Keratinocyte (primary cell): ENCODE data around the gene QRICH1. TPM values are rescaled to one million over a fixed set of nuclear protein-coding genes. Genes with fewer than 3 reads are reported as not detected.

Source experiments
- DNase-seq: peaks from one replicate; pipeline ENCODE4 v3.0.0-alpha.2; 2011; ENCODE audit warnings: low read depth, missing footprints, low spot score
- FAIRE-seq: peaks from 2 replicates; lab custom pipeline; 2011; peaks lifted over from hg19 to GRCh38; lab: Jason Lieb, UNC
- H2AFZ ChIP-seq: 2 replicates; pipeline ENCODE4 v1.6.0; 2012; ENCODE audit warnings: low read length, control low read depth, inconsistent platforms; ENCODE audit not compliant: control insufficient read depth
- H3K27ac ChIP-seq: 2 replicates; pipeline ENCODE4 v1.5.1; 2011; ENCODE audit warnings: low read length; ENCODE audit not compliant: control insufficient read depth, insufficient read depth
- H3K27me3 ChIP-seq: 3 replicates; pipeline ENCODE4 v1.6.0; 2011; ENCODE audit warnings: low read length; ENCODE audit not compliant: control insufficient read depth, insufficient read depth; ENCODE audit errors: extremely low read depth
- H3K36me3 ChIP-seq, 2 experiments: 2 replicates in 1 of 2; 3 replicates in 1 of 2; pipeline ENCODE4 v1.5.1; 2011; ENCODE audit warnings: low read length in 2 of 2, mild to moderate bottlenecking in 1 of 2; ENCODE audit not compliant: control insufficient read depth in 2 of 2, insufficient read depth in 2 of 2; ENCODE audit errors: extremely low read depth in 1 of 2
- H3K4me1 ChIP-seq: 3 replicates; pipeline ENCODE4 v1.5.1; 2011; ENCODE audit warnings: low read length; ENCODE audit not compliant: control insufficient read depth, insufficient read depth; ENCODE audit errors: extremely low read depth
- H3K4me2 ChIP-seq: 3 replicates; pipeline ENCODE4 v1.6.0; 2011; ENCODE audit warnings: low read depth, low read length; ENCODE audit not compliant: control insufficient read depth, insufficient read depth; ENCODE audit errors: extremely low read depth
- H3K4me3 ChIP-seq, 3 experiments: fragments of 200-600 bp in 1 of 3; sonication (generic) in 1 of 3; 2 replicates in 2 of 3; 3 replicates in 1 of 3; pipeline ENCODE4 v1.5.1; 2011 to 2016; ENCODE audit warnings: low read length in 3 of 3, mild to moderate bottlenecking in 3 of 3, control low read depth in 2 of 3, inconsistent platforms in 1 of 3, low read depth in 1 of 3, mixed read lengths in 1 of 3, mixed run types in 1 of 3, moderate library complexity in 1 of 3; ENCODE audit not compliant: control insufficient read depth in 2 of 3, insufficient read depth in 2 of 3; ENCODE audit errors: extremely low read depth in 1 of 3
- H3K79me2 ChIP-seq: 2 replicates; pipeline ENCODE4 v1.6.0; 2012; ENCODE audit warnings: low read length; ENCODE audit not compliant: control insufficient read depth, insufficient read depth
- H3K9ac ChIP-seq: 3 replicates; pipeline ENCODE4 v1.6.0; 2011; ENCODE audit warnings: low read length; ENCODE audit not compliant: control insufficient read depth, insufficient read depth; ENCODE audit errors: extremely low read depth
- H3K9me1 ChIP-seq: 3 replicates; pipeline ENCODE4 v1.6.0; 2011; ENCODE audit warnings: low read length; ENCODE audit not compliant: control insufficient read depth, insufficient read depth; ENCODE audit errors: extremely low read depth
- H3K9me3 ChIP-seq: 2 replicates; pipeline ENCODE4 v1.5.1; 2012; ENCODE audit warnings: low read depth, low read length; ENCODE audit not compliant: control insufficient read depth
- H4K20me1 ChIP-seq: 3 replicates; pipeline ENCODE4 v1.6.0; 2011; ENCODE audit warnings: low read length; ENCODE audit not compliant: control insufficient read depth, insufficient read depth; ENCODE audit errors: extremely low read depth
- CTCF ChIP-seq, 3 experiments: IDR thresholded peaks in 1 of 3; conservative IDR thresholded peaks in 1 of 3; optimal IDR thresholded peaks in 1 of 3; 2 replicates in 2 of 3; 3 replicates in 1 of 3; pipeline versions ENCODE3 to v1.5.1; 2011; ENCODE audit warnings: low read length in 3 of 3, mild to moderate bottlenecking in 3 of 3, moderate library complexity in 2 of 3, control low read depth in 1 of 3, inconsistent platforms in 1 of 3; ENCODE audit not compliant: insufficient read depth in 2 of 3; ENCODE audit errors: extremely low read depth in 1 of 3
- EZH2 ChIP-seq: IDR thresholded peaks from one replicate; pipeline ENCODE4 v1.6.1; 2012; ENCODE audit warnings: inconsistent platforms, mild to moderate bottlenecking, low read length, moderate library complexity
- dilution Hi-C: fragments of 300-500 bp; cut with MboI; formaldehyde crosslinking; loops from one replicate; pipeline ENCODE4 v1.7.0; 2020; ENCODE audit warnings: low sequenced_read_pairs; ENCODE audit not compliant: extremely low pct_ligation_motif_present
- polyA plus RNA-seq, 5 experiments: library from polyadenylated mRNA; depleted of rRNA in 3 of 5; stranded (reverse) in 3 of 5; stranded (forward) in 1 of 5; unstranded in 1 of 5; fragments of >200 nt; gene quantifications; 1 replicate in 1 of 5; 2 replicates in 3 of 5; 3 replicates in 1 of 5; pipeline versions ENCODE4 v1.2.1 to v1.2.3, GENCODE V29; 2011 to 2012; ENCODE audit warnings: missing spikeins in 2 of 5, low read depth in 1 of 5, low replicate concordance in 1 of 5

Gene QRICH1
- polyA plus RNA-seq, 1 donor (not counting 4 experiments of a cell fraction or from before 2014, with no cell fraction given): 60.4 TPM

DNA sequence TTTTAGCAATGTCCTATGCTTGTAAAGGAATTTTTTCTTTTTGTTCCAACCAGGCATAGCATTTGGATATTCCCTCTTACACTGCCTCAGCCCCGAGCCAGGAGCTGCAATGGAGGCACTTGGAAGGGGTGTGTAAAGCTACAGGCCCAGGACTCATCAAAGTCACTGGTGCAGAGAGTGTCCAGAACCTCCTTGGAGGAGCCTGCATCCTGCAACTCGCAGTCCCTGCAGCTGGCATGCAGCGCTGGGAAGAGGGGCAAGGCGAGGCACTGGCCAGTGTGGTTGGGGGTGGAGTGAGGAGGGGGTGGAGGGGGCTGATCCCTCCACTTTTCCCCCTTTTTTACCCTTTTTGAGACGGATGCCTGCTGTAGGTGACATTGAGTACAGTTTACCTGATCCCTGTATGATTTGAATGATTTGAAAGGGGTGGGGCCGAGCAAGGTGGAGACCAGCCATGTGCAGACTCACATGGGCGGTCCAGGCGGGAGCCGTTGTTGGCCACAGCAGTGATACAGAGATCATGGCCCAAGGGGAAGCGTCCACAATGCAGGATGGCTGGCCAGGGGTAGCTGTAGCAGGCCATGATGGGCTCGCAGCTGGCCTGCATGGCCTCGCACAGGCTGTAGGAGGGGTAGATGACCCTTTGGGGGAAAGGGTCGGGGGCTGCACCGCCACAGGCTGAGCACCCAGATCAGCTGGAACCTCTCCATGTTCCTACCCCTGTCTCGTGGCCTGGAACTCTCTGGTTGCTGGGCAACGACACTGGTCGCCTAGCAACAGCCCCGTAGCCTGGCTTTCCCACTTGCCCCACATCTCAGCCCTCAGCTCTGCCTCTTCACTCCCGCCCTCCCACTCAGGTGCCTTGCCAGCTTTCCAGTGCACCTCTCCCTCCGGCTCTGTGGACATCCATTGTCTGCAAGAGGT lies 95.9 kb downstream of the QRICH1 start:
- Histone ChIP-seq H3K4me1 (no peaks in the 10 kb centered on the region), H3K9me3 (no peaks in the 10 kb centered on the region), H3K27me3 (no peaks in the 10 kb centered on the region), H3K9me1 (no peaks in the 10 kb centered on the region), H3K9ac (no peak overlapping the region), H3K79me2 (no peaks in the 10 kb centered on the region), H3K4me2 (no peak overlapping the region), H3K4me3 (no peak overlapping the region), H2AFZ (no peak overlapping the region), H3K27ac (no peak overlapping the region), H4K20me1 (no peaks in the 10 kb centered on the region), H3K36me3 (no peaks in the 10 kb centered on the region)
- FAIRE-seq: no peak
- dilution Hi-C loops: no loop called here
- no peak for DNase-seq
- TF ChIP-seq CTCF (optimal IDR thresholded peaks at IDR 0.05 in 1 of 3, IDR thresholded peaks at IDR 0.05 in 1 of 3, conservative IDR thresholded peaks at IDR 0.05 in 1 of 3; ENCODE audit: extremely low read depth in 1 of 3, insufficient read depth in 2 of 3, low read length in 3 of 3) (no peak), EZH2 (no peak)

GRCh38 chr3:48997102-48997635 lies 96.7 kb downstream of the QRICH1 start:
- DNase-seq (no peak), FAIRE-seq (no peak)
- Histone ChIP-seq H3K4me3 (no peak overlapping the region), H3K9me3 (no peaks in the 10 kb centered on the region), H3K79me2 (no peaks in the 10 kb centered on the region), H2AFZ (no peak overlapping the region), H3K36me3 (no peaks in the 10 kb centered on the region), H3K9me1 (no peaks in the 10 kb centered on the region), H3K4me1 (no peaks in the 10 kb centered on the region), H3K9ac (no peak overlapping the region), H3K27ac (no peak overlapping the region), H4K20me1 (no peaks in the 10 kb centered on the region), H3K4me2 (no peak overlapping the region), H3K27me3 (no peaks in the 10 kb centered on the region)
- dilution Hi-C loops: no loop called here
- TF ChIP-seq CTCF (optimal IDR thresholded peaks at IDR 0.05 in 1 of 3, IDR thresholded peaks at IDR 0.05 in 1 of 3, conservative IDR thresholded peaks at IDR 0.05 in 1 of 3; ENCODE audit: extremely low read depth in 1 of 3, insufficient read depth in 2 of 3, low read length in 3 of 3) (no peak), EZH2 (no peak)
